Measurements from ENCODE around the gene C5orf22.

Gene C5orf22

GRCh38 chr5:31530541-31531265 is 1.4 kb upstream of the C5orf22 start:
- H3K27me3 ChIP-seq (ENCODE audit: control insufficient read depth, insufficient read depth, low read length), result no peaks in the 10 kb centered on the region
- no peak overlapping the region for H3K27ac ChIP-seq
- H3K4me1 ChIP-seq, result peaks cover 4% of the 10 kb centered on the region
- H3K4me3 ChIP-seq (ENCODE audit: low read depth, low read length), result peak overlapping the region; percentile 86
- H3K4me2 ChIP-seq (ENCODE audit: low read length), result peak overlapping the region; percentile 78
- no peaks in the 10 kb centered on the region for H3K9me3 ChIP-seq (ENCODE audit: control insufficient read depth, low read length)
- peaks cover 3% of the 10 kb centered on the region for H3K79me2 ChIP-seq
- no peaks in the 10 kb centered on the region for H3K36me3 ChIP-seq (ENCODE audit: control insufficient read depth, insufficient read depth, low read length)
- H3K9ac ChIP-seq, result no peak overlapping the region
- TF ChIP-seq CTCF (IDR thresholded peaks at IDR 0.05), result no peak
- no peak overlapping the region for H2AFZ ChIP-seq

DNA sequence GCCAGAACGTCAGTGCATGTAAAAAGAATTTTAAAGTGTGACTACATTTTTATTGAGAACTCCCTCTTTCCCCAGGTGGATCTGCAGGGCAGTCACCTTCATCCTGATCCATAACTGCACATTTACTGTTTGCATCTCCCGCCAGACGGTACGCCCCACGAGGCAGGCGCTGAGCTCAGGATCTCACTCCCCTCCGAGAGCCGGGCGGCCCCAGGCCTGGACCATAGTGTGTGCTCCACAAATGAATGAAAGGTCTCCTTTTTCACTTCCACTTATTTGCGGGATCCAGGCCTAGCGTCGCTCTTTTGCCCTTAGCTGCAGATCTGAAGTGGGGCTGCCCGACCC is 586 bp upstream of the C5orf22 start:
- Histone ChIP-seq H3K9ac (no peak overlapping the region), H3K4me1 (peaks cover 4% of the 10 kb centered on the region), H3K27ac (no peak overlapping the region), H3K27me3 (ENCODE audit: control insufficient read depth, insufficient read depth, low read length) (no peaks in the 10 kb centered on the region), H3K4me2 (ENCODE audit: low read length) (peak overlapping the region; percentile 78), H3K36me3 (ENCODE audit: control insufficient read depth, insufficient read depth, low read length) (no peaks in the 10 kb centered on the region), H3K9me3 (ENCODE audit: control insufficient read depth, low read length) (no peaks in the 10 kb centered on the region), H3K4me3 (ENCODE audit: low read depth, low read length) (peak overlapping the region; percentile 86), H2AFZ (peak overlapping the region; percentile 92), H3K79me2 (peaks cover 5% of the 10 kb centered on the region)
- TF ChIP-seq CTCF (IDR thresholded peaks at IDR 0.05), result no peak

GRCh38 chr5:31534527-31535046 is 2.5 kb downstream of the C5orf22 start:
- no peaks in the 10 kb centered on the region for H3K27me3 ChIP-seq (ENCODE audit: control insufficient read depth, insufficient read depth, low read length)
- H3K79me2 ChIP-seq, result peaks cover 5% of the 10 kb centered on the region
- no peak overlapping the region for H3K4me2 ChIP-seq (ENCODE audit: low read length)
- TF ChIP-seq CTCF (IDR thresholded peaks at IDR 0.05), result no peak
- H2AFZ ChIP-seq, result no peak overlapping the region
- no peaks in the 10 kb centered on the region for H3K36me3 ChIP-seq (ENCODE audit: control insufficient read depth, insufficient read depth, low read length)
- no peak overlapping the region for H3K4me3 ChIP-seq (ENCODE audit: low read depth, low read length)
- no peak overlapping the region for H3K27ac ChIP-seq
- peaks cover 4% of the 10 kb centered on the region for H3K4me1 ChIP-seq
- no peaks in the 10 kb centered on the region for H3K9me3 ChIP-seq (ENCODE audit: control insufficient read depth, low read length)
- no peak overlapping the region for H3K9ac ChIP-seq

DNA sequence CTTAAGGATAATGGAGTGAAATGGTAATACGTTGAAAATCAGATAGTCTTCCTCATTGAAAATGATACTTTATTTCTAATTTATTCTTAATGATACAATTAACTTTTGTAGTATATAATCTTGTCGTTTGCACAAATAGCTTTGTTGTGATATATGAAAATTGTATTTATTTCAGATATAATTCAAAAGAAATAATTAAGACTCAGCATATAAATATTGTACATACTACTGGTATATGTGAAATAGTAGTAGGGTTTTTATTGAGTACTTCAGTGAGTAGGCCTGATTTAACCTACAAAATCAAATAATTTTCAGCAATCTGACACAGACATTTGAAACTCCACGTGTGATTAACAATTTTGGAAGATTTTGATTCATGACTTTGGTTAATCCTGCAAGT is 4.8 kb downstream of the C5orf22 start:
- Histone ChIP-seq H3K79me2 (peaks cover 5% of the 10 kb centered on the region), H3K9ac (no peak overlapping the region), H3K4me3 (ENCODE audit: low read depth, low read length) (no peak overlapping the region), H2AFZ (no peak overlapping the region), H3K27ac (no peak overlapping the region), H3K36me3 (ENCODE audit: control insufficient read depth, insufficient read depth, low read length) (no peaks in the 10 kb centered on the region), H3K27me3 (ENCODE audit: control insufficient read depth, insufficient read depth, low read length) (no peaks in the 10 kb centered on the region), H3K4me1 (peaks cover 4% of the 10 kb centered on the region), H3K4me2 (ENCODE audit: low read length) (no peak overlapping the region), H3K9me3 (ENCODE audit: control insufficient read depth, low read length) (no peaks in the 10 kb centered on the region)
- no peak for TF ChIP-seq CTCF (IDR thresholded peaks at IDR 0.05)

DNA sequence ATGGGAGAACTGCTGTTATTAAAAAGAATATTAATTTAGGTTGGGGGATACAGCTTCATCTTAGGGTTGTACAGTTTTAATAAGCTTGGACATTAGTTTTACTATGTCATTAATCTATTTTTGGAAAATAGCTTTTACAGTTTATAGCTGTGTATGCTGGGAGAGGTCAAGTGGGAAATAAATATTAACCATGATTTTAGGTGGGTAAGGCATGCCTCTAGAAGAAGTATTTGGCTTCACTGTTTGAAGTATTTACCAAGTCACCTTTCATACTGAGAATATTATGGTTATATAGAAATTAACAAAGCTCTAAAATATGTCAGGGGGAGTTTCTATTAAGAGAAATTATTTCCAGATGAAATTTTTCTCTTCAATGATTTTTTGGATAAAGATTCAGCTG is 5.2 kb downstream of the C5orf22 start:
- Histone ChIP-seq H3K4me1 (peaks cover 4% of the 10 kb centered on the region), H3K27ac (no peak overlapping the region), H3K79me2 (peaks cover 5% of the 10 kb centered on the region), H3K4me3 (ENCODE audit: low read depth, low read length) (no peak overlapping the region), H3K27me3 (ENCODE audit: control insufficient read depth, insufficient read depth, low read length) (no peaks in the 10 kb centered on the region), H3K4me2 (ENCODE audit: low read length) (no peak overlapping the region), H3K9ac (no peak overlapping the region), H2AFZ (no peak overlapping the region), H3K9me3 (ENCODE audit: control insufficient read depth, low read length) (no peaks in the 10 kb centered on the region), H3K36me3 (ENCODE audit: control insufficient read depth, insufficient read depth, low read length) (no peaks in the 10 kb centered on the region)
- no peak for TF ChIP-seq CTCF (IDR thresholded peaks at IDR 0.05)
